ENCODE results near the gene IL17B. TPM values are rescaled to one million over a fixed set of nuclear protein-coding genes. Genes with fewer than 3 reads are reported as not detected.

IL17B gene
- total RNA-seq, 1 donor from 2014 or later, result not detected

GRCh38 chr5:149410721-149411432 is 31.8 kb upstream of the IL17B start:
- no peaks in the 10 kb centered on the region for H3K9me3 Mint-ChIP-seq (ENCODE audit: unreplicated experiment)
- no peaks in the 10 kb centered on the region for H3K36me3 Mint-ChIP-seq (ENCODE audit: low read depth, unreplicated experiment)
- no peak overlapping the region for H3K4me3 Mint-ChIP-seq (ENCODE audit: unreplicated experiment)
- no peak overlapping the region for H3K27ac Mint-ChIP-seq (ENCODE audit: unreplicated experiment)
- DNase-seq (ENCODE audit: low spot score), result no peak
- peaks cover 1% of the 10 kb centered on the region for H3K27me3 Mint-ChIP-seq (ENCODE audit: unreplicated experiment)
- TF ChIP-seq CTCF (IDR thresholded peaks at IDR 0.05; ENCODE audit: unreplicated experiment), result no peak
- peaks cover 17% of the 10 kb centered on the region for H3K4me1 Mint-ChIP-seq (ENCODE audit: unreplicated experiment)

GRCh38 chr5:149410071-149410470 is 31.0 kb upstream of the IL17B start:
- no peak for TF ChIP-seq CTCF (IDR thresholded peaks at IDR 0.05; ENCODE audit: unreplicated experiment)
- peaks cover 23% of the 10 kb centered on the region for H3K4me1 Mint-ChIP-seq (ENCODE audit: unreplicated experiment)
- DNase-seq (ENCODE audit: low spot score), result no peak
- no peak overlapping the region for H3K4me3 Mint-ChIP-seq (ENCODE audit: unreplicated experiment)
- no peak overlapping the region for H3K27ac Mint-ChIP-seq (ENCODE audit: unreplicated experiment)
- H3K36me3 Mint-ChIP-seq (ENCODE audit: low read depth, unreplicated experiment), result no peaks in the 10 kb centered on the region
- H3K27me3 Mint-ChIP-seq (ENCODE audit: unreplicated experiment), result peaks cover 1% of the 10 kb centered on the region
- no peaks in the 10 kb centered on the region for H3K9me3 Mint-ChIP-seq (ENCODE audit: unreplicated experiment)

GRCh38 chr5:149409268-149409948 is 30.3 kb upstream of the IL17B start:
- Mint-ChIP-seq H3K4me3 (ENCODE audit: unreplicated experiment) (no peak overlapping the region), H3K9me3 (ENCODE audit: unreplicated experiment) (no peaks in the 10 kb centered on the region), H3K27ac (ENCODE audit: unreplicated experiment) (no peak overlapping the region), H3K4me1 (ENCODE audit: unreplicated experiment) (peaks cover 27% of the 10 kb centered on the region), H3K27me3 (ENCODE audit: unreplicated experiment) (peaks cover 1% of the 10 kb centered on the region), H3K36me3 (ENCODE audit: low read depth, unreplicated experiment) (no peaks in the 10 kb centered on the region)
- no peak for TF ChIP-seq CTCF (IDR thresholded peaks at IDR 0.05; ENCODE audit: unreplicated experiment)
- no peak for DNase-seq (ENCODE audit: low spot score)

GRCh38 chr5:149408252-149409099 is 29.4 kb upstream of the IL17B start:
- TF ChIP-seq CTCF (IDR thresholded peaks at IDR 0.05; ENCODE audit: unreplicated experiment), result no peak
- H3K27me3 Mint-ChIP-seq (ENCODE audit: unreplicated experiment), result peaks cover 1% of the 10 kb centered on the region
- H3K27ac Mint-ChIP-seq (ENCODE audit: unreplicated experiment), result no peak overlapping the region
- no peaks in the 10 kb centered on the region for H3K9me3 Mint-ChIP-seq (ENCODE audit: unreplicated experiment)
- peaks cover 31% of the 10 kb centered on the region for H3K4me1 Mint-ChIP-seq (ENCODE audit: unreplicated experiment)
- DNase-seq (ENCODE audit: low spot score), result no peak
- H3K36me3 Mint-ChIP-seq (ENCODE audit: low read depth, unreplicated experiment), result no peaks in the 10 kb centered on the region
- no peak overlapping the region for H3K4me3 Mint-ChIP-seq (ENCODE audit: unreplicated experiment)
